Diencephalon (tissue), 1 donor: ENCODE measurements around the gene RAB5A. TPM values are rescaled to one million over a fixed set of nuclear protein-coding genes. Genes with fewer than 3 reads are reported as not detected.

Experiments used
- small RNA-seq: library from RNA; depleted of rRNA; stranded (forward); fragments of <200 nt; gene quantifications from one replicate; pipeline ENCODE3, GENCODE V24; 2014
- total RNA-seq: library from RNA; depleted of rRNA; stranded (reverse); fragments of >200 nt; gene quantifications from one replicate; pipeline ENCODE4 v1.2.3, GENCODE V29; 2014

The RAB5A gene, protein sequence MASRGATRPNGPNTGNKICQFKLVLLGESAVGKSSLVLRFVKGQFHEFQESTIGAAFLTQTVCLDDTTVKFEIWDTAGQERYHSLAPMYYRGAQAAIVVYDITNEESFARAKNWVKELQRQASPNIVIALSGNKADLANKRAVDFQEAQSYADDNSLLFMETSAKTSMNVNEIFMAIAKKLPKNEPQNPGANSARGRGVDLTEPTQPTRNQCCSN
- total RNA-seq = 147 TPM

DNA sequence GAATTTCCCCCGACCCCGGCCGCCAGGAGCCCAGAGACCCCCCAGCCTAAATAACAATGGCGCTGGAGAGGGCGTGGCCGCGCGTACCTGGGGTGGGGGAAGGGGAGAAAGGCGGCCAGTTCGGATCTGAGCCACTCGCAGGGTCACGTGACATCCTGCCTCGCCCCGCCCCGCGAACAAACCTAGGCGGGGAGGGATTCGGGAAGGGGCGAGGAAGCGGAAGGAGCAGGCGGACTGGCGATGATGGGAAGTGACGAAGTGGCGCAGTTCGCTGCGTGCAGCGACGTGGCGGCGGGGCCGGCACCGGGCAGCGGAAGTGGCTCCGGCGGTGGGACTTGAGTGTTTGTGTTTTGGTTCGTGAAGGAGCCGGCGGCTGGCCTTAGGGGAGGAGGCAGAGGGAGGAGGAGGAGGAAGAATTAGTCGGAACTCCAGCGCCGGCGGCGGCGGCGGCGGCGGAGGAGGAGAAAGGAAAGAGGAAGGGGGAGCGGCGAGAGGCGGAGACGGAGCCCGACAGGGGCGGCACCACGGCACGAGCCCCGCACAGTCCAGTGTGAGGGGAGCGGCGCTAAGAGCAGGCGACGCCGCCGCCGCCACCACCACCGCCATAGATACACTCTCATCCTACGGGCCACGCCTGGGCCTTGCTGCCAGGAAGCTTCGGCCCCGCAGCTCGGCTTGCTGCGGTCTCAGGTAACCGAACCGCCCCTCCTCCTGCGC, at the start of gene RAB5A:
Gene RAB5A (plus strand): TSS at position 266 of the 717 bp plus-strand sequence. CDS start 3,802 bp downstream, outside the sequence.

DNA sequence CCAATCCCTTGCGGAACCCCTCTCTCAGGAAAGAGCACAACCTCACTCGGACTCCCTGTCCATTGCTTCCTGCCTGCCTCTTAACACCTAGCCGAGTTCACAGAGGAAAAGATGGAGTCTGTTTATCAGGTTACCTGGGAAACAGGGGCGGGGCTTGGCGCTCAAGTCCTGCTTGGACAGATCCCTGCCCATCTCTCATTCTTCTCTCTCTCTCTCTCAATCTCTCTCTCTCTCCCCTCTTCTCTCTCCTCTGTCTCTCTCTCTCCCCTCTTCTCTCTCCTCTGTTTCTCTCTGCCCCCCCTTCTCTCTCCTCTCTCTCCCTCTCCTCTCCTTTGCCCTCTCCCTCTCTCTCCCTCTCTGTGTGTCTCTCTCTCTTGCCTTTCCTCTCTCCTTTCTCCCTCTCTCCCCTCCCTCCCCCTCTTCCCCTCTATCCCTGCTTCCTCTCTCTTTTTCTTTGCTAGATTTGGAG, 12.8 kb upstream of the RAB5A start, which contains the start of gene EFHB:
Gene EFHB (minus strand): TSS at position 120 of the 469 bp plus-strand sequence. CDS start 199 bp downstream, outside the sequence.

DNA sequence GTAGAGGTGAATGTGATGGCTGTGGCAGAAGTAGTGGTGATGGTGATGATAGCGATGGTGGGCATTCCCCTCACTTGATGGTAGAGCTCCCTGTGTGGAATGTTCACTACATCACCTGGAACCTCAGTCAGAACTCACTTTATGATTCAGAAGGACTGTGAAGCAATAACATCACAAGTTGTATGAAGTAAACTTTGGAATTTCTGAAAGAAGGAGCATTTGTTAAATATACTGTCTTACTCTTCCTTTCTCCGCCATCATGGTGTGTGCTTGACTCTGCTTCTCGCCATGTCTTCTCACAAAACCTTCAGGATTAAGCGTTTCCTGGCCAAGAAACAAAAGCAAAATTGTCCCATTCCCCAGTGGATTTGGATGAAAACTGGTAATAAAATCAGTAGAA, 65.3 kb downstream of the RAB5A start, which contains the start of gene PP2D1:
Gene PP2D1 (minus strand): TSS at position 101 of the 400 bp plus-strand sequence. CDS start 192 bp downstream, outside the sequence.

Small RNA genes lying within 50 kb of the gene (small RNA-seq; reads per million reads assigned to genes)
- not detected for gene RNU4-85P
- gene RPL39P18 = not detected

Other genes with a start within 250 kb of the RAB5A start
- gene EFHB, start 12.9 kb upstream of the RAB5A start, total RNA-seq = 1.6 TPM
- gene PP2D1, start 65.2 kb downstream of the RAB5A start, total RNA-seq = not detected
- gene KAT2B, start 93.3 kb downstream of the RAB5A start, total RNA-seq = 34.4 TPM
- gene SGO1, start 239.1 kb downstream of the RAB5A start, total RNA-seq = 3.5 TPM